T-helper 9 cell (primary cell): ENCODE data around the gene AUTS2.

Experiments used
- DNase-seq: peaks from one replicate; pipeline ENCODE4 v3.0.0-alpha.2; 2020

AUTS2 gene

GRCh38 chr7:70098133-70098561 is 499.9 kb downstream of the AUTS2 start:
- no peak for DNase-seq

GRCh38 chr7:70098905-70099672 is 500.8 kb downstream of the AUTS2 start:
- DNase-seq, result no peak

- DNase-seq, result no peak
These were observed 506.0 kb downstream of the AUTS2 start for GRCh38 chr7:70104243-70104642.

- DNase-seq, result no peak
These were observed 514.8 kb downstream of the AUTS2 start for GRCh38 chr7:70113078-70113477.

- DNase-seq, result no peak
These were observed 515.3 kb downstream of the AUTS2 start for GRCh38 chr7:70113536-70113935.

GRCh38 chr7:70114806-70115205 is 516.5 kb downstream of the AUTS2 start:
- DNase-seq, result no peak

- DNase-seq, result no peak
These were observed 518.0 kb downstream of the AUTS2 start for GRCh38 chr7:70116244-70116643.

GRCh38 chr7:70116867-70117266 is 518.6 kb downstream of the AUTS2 start:
- DNase-seq, result no peak

GRCh38 chr7:70120851-70121250 is 522.6 kb downstream of the AUTS2 start:
- no peak for DNase-seq

- DNase-seq, result no peak
These were observed 533.5 kb downstream of the AUTS2 start for GRCh38 chr7:70131817-70132216.

GRCh38 chr7:70132226-70132851 is 534.1 kb downstream of the AUTS2 start:
- no peak for DNase-seq

- DNase-seq, result no peak
These were observed 534.8 kb downstream of the AUTS2 start for GRCh38 chr7:70132852-70133690.

GRCh38 chr7:70134029-70134770 is 535.9 kb downstream of the AUTS2 start:
- no peak for DNase-seq

GRCh38 chr7:70135656-70136055 is 537.4 kb downstream of the AUTS2 start:
- no peak for DNase-seq

GRCh38 chr7:70137126-70137525 is 538.9 kb downstream of the AUTS2 start:
- no peak for DNase-seq

- no peak for DNase-seq
These were observed 544.1 kb downstream of the AUTS2 start for GRCh38 chr7:70142247-70142932.

- DNase-seq, result no peak
These were observed 545.1 kb downstream of the AUTS2 start for GRCh38 chr7:70143075-70144044.

- DNase-seq, result no peak
These were observed 550.7 kb downstream of the AUTS2 start for GRCh38 chr7:70148997-70149396.

- DNase-seq, result no peak
These were observed 554.0 kb downstream of the AUTS2 start for GRCh38 chr7:70152313-70152712.

GRCh38 chr7:70153933-70154332 is 555.7 kb downstream of the AUTS2 start:
- DNase-seq, result no peak
